WTC11 (cell line): ENCODE measurements around the gene U2AF1L4. TPM values are rescaled to one million over a fixed set of nuclear protein-coding genes. Genes with fewer than 3 reads are reported as not detected.
A peak's percentile ranks its signal among the peaks of the same experiment; 100 is the strongest.

Source experiments
- ATAC-seq: fragments of 200-7000 bp; cut with Tn5 transposase; 2 replicates; pipeline ENCODE4 v1.10.0; 2021; ENCODE audit warnings: mild to moderate bottlenecking, moderate library complexity
- CTCF ChIA-PET: fragments of 300-600 bp; sonication (Branson Sonifier 250); formaldehyde crosslinking; loops from one replicate; lab custom pipeline; 2021; ENCODE audit warnings: antibody characterized with exemption; lab: Charles Lee
- POLR2A ChIA-PET: fragments of 350-600 bp; sonication (Branson Sonifier 250); formaldehyde crosslinking; loops from one replicate; lab custom pipeline; 2021; ENCODE audit warnings: antibody characterized with exemption; lab: Charles Lee
- DNase-seq: peaks from one replicate; pipeline ENCODE4 v3.0.0; 2021; ENCODE audit warnings: low spot score
- H3K27ac Mint-ChIP-seq: 2 replicates; pipeline ENCODE4 v1.8.0; 2021; ENCODE audit warnings: mixed read lengths
- H3K27me3 Mint-ChIP-seq: 2 replicates; pipeline ENCODE4 v1.8.0; 2021; ENCODE audit warnings: low read depth, mild to moderate bottlenecking, moderate library complexity, mixed read lengths
- H3K36me3 Mint-ChIP-seq: 2 replicates; pipeline ENCODE4 v1.8.0; 2021; ENCODE audit warnings: mixed read lengths
- H3K4me1 Mint-ChIP-seq: 2 replicates; pipeline ENCODE4 v1.8.0; 2022; ENCODE audit warnings: mixed read lengths
- H3K4me3 Mint-ChIP-seq: 2 replicates; pipeline ENCODE4 v1.8.0; 2021; ENCODE audit warnings: mild to moderate bottlenecking, moderate library complexity, mixed read lengths
- H3K9me3 Mint-ChIP-seq: 2 replicates; pipeline ENCODE4 v1.8.0; 2021; ENCODE audit warnings: mixed read lengths
- E2F1 ChIP-seq: sonication (generic); formaldehyde crosslinking; IDR thresholded peaks from 2 replicates; pipeline ENCODE4 v1.8.0; 2022; ENCODE audit warnings: mild to moderate bottlenecking, missing genetic modification reagents
- ELF4 ChIP-seq: sonication (generic); formaldehyde crosslinking; IDR thresholded peaks from 2 replicates; pipeline ENCODE4 v1.8.1; 2022; ENCODE audit warnings: low read depth, mild to moderate bottlenecking, moderate library complexity, missing genetic modification reagents
- ERG ChIP-seq: fragments of 250-450 bp; sonication (Bioruptor Pico); IDR thresholded peaks from 2 replicates; pipeline ENCODE4 v1.8.0; 2021; ENCODE audit warnings: mild to moderate bottlenecking
- ESRRA ChIP-seq: sonication (generic); formaldehyde crosslinking; IDR thresholded peaks from 2 replicates; pipeline ENCODE4 v1.8.1; 2022; ENCODE audit warnings: mild to moderate bottlenecking, missing genetic modification reagents, borderline replicate concordance
- FOXJ3 ChIP-seq: sonication (generic); formaldehyde crosslinking; IDR thresholded peaks from 2 replicates; pipeline ENCODE4 v1.9.0; 2021; ENCODE audit warnings: missing genetic modification reagents, mild to moderate bottlenecking, borderline replicate concordance
- GTF2I ChIP-seq: fragments of 250-450 bp; sonication (Bioruptor Pico); conservative IDR thresholded peaks from 2 replicates; pipeline ENCODE4 v1.4.0; 2021; ENCODE audit warnings: mild to moderate bottlenecking
- HMGA2 ChIP-seq: fragments of 250-450 bp; sonication (Bioruptor Pico); IDR thresholded peaks from 2 replicates; pipeline ENCODE4 v1.4.0; 2021; ENCODE audit warnings: mild to moderate bottlenecking, moderate library complexity
- IRF2 ChIP-seq: sonication (generic); formaldehyde crosslinking; IDR thresholded peaks from 2 replicates; pipeline ENCODE4 v1.8.0; 2022; ENCODE audit warnings: low read depth, missing genetic modification reagents, borderline replicate concordance
- MXD4 ChIP-seq: fragments of 250-450 bp; sonication (Bioruptor Pico); IDR thresholded peaks from 2 replicates; pipeline ENCODE4 v1.8.0; 2021; ENCODE audit warnings: mild to moderate bottlenecking, moderate library complexity, borderline replicate concordance
- NFATC4 ChIP-seq: fragments of 250-450 bp; sonication (Bioruptor Pico); IDR thresholded peaks from 2 replicates; pipeline ENCODE4 v1.9.0; 2021; ENCODE audit warnings: mild to moderate bottlenecking
- NFYB ChIP-seq: sonication (generic); formaldehyde crosslinking; conservative IDR thresholded peaks from 2 replicates; pipeline ENCODE4 v1.8.0; 2022; ENCODE audit warnings: low read depth, missing genetic modification reagents
- NR2C2 ChIP-seq: sonication (generic); formaldehyde crosslinking; IDR thresholded peaks from 2 replicates; pipeline ENCODE4 v1.8.0; 2022; ENCODE audit warnings: mild to moderate bottlenecking, missing genetic modification reagents
- OVOL2 ChIP-seq: fragments of 250-450 bp; sonication (Bioruptor Pico); IDR thresholded peaks from 2 replicates; pipeline ENCODE4 v1.9.0; 2021; ENCODE audit warnings: mild to moderate bottlenecking, borderline replicate concordance
- RORB ChIP-seq: fragments of 250-450 bp; sonication (Bioruptor Pico); IDR thresholded peaks from 2 replicates; pipeline ENCODE4 v1.9.0; 2021; ENCODE audit warnings: mild to moderate bottlenecking
- SOX15 ChIP-seq: fragments of 250-450 bp; sonication (Bioruptor Pico); IDR thresholded peaks from 2 replicates; pipeline ENCODE4 v1.9.0; 2021; ENCODE audit warnings: mild to moderate bottlenecking
- STAT6 ChIP-seq: sonication (generic); formaldehyde crosslinking; conservative IDR thresholded peaks from 2 replicates; pipeline ENCODE4 v1.8.1; 2023; ENCODE audit warnings: mild to moderate bottlenecking, low read depth, missing genetic modification reagents, moderate library complexity
- TCF7 ChIP-seq: sonication (generic); formaldehyde crosslinking; IDR thresholded peaks from 2 replicates; pipeline ENCODE4 v1.8.0; 2022; ENCODE audit warnings: mild to moderate bottlenecking, low read depth, missing genetic modification reagents, moderate library complexity
- TEAD4 ChIP-seq: sonication (generic); formaldehyde crosslinking; IDR thresholded peaks from 2 replicates; pipeline ENCODE4 v1.8.0; 2022; ENCODE audit warnings: mild to moderate bottlenecking, missing genetic modification reagents
- ZNF121 ChIP-seq: sonication (generic); formaldehyde crosslinking; IDR thresholded peaks from 2 replicates; pipeline ENCODE4 v1.8.0; 2023; ENCODE audit warnings: missing genetic modification reagents
- ZNF219 ChIP-seq: sonication (generic); formaldehyde crosslinking; IDR thresholded peaks from 2 replicates; pipeline ENCODE4 v1.8.0; 2023; ENCODE audit warnings: missing genetic modification reagents, mild to moderate bottlenecking, borderline replicate concordance
- ZNF416 ChIP-seq: fragments of 250-450 bp; sonication (Bioruptor Pico); IDR thresholded peaks from 2 replicates; pipeline ENCODE4 v1.9.0; 2021; ENCODE audit warnings: mild to moderate bottlenecking, inconsistent platforms
- ZNF423 ChIP-seq: fragments of 250-450 bp; sonication (Bioruptor Pico); IDR thresholded peaks from 2 replicates; pipeline ENCODE4 v2.1.2; 2022; ENCODE audit warnings: mild to moderate bottlenecking, moderate library complexity
- ZNF512 ChIP-seq: sonication (generic); formaldehyde crosslinking; IDR thresholded peaks from 2 replicates; pipeline ENCODE4 v1.8.1; 2022; ENCODE audit warnings: missing genetic modification reagents, borderline replicate concordance
- total RNA-seq: library from RNA; stranded (reverse); gene quantifications from 3 replicates; pipeline ENCODE4 v1.2.3, GENCODE V29; 2021
- TF ChIP-seq, protein P1 (sequence below): sonication (generic); formaldehyde crosslinking; IDR thresholded peaks from 2 replicates; pipeline ENCODE4 v1.8.0; 2022; ENCODE audit warnings: missing genetic modification reagents

Gene U2AF1L4
- total RNA-seq, 1 experiment from 2014 or later = 20.9 TPM

DNA sequence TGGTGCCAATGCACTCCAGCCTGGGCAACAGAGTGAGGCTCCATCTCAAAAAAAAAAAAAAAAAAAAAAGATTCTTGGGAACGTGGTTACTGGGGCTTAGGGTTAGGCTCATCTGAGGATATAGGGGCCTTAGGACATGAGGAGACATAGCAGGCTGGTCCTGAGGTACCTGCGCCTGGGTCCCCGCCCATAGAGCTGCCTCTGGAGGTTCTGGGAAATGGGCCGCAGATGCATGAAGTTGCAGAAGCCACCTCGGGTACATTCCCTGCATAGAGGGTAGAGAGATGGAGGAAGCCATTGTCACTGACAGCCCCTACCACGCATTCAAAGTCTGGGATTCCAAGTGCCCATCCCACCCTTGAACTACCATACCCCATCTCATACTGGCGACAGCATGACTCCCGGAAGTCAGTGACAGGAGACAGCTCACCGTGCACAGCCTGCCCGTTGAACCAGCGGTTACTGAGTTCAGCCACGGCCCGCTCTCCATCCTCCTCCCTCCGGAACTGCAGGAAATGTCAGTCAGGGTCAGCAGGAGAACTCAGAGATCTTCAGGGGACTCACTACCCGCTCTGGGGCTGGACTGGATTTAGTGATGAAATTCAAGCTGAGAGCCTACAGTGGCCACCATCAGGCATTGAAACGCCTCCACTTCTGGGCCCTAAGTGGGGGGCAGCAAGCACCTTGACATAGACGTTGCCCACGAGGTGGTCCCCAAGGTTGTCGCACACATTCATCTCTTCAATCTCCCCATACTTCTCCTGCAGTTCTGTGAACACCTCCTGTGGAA, 1.4 kb downstream of the U2AF1L4 start:
- peak overlapping the region; percentile 98 for H3K4me3 Mint-ChIP-seq
- peaks cover 24% of the 10 kb centered on the region for H3K4me1 Mint-ChIP-seq
- DNase-seq = no peak
- no peaks in the 10 kb centered on the region for H3K9me3 Mint-ChIP-seq
- TF ChIP-seq SOX15 (CRISPR knock-in tag) (no peak), FOXJ3 (CRISPR knock-in tag) (no peak), STAT6 (no peak), NFYB (no peak), ERG (CRISPR knock-in tag) (no peak), ZNF416 (CRISPR knock-in tag) (no peak), NFATC4 (CRISPR knock-in tag) (no peak), E2F1 (CRISPR knock-in tag) (no peak), ESRRA (CRISPR knock-in tag) (no peak), TCF7 (CRISPR knock-in tag) (no peak), HMGA2 (no peak)
- peaks cover 7% of the 10 kb centered on the region; the same call in 1 of the 2 replicates for H3K36me3 Mint-ChIP-seq
- peak overlapping the region; percentile 99 for H3K27ac Mint-ChIP-seq
- CTCF ChIA-PET = interaction anchor here (0.6 to 2.0 kb wide), 12 partner anchors 13 to 265 kb away, joined by 3 to 41 read pairs (median 5); partner anchors contain the start of genes HSPB6, PROSER3 and SYNE4
- no peak for ATAC-seq
- POLR2A ChIA-PET = interaction anchor here (0.7 to 1.5 kb wide), 3 partner anchors 24 to 685 kb away, joined by 3 to 5 read pairs (median 4); no protein-coding TSS in a partner anchor
- H3K27me3 Mint-ChIP-seq = no peaks in the 10 kb centered on the region

DNA sequence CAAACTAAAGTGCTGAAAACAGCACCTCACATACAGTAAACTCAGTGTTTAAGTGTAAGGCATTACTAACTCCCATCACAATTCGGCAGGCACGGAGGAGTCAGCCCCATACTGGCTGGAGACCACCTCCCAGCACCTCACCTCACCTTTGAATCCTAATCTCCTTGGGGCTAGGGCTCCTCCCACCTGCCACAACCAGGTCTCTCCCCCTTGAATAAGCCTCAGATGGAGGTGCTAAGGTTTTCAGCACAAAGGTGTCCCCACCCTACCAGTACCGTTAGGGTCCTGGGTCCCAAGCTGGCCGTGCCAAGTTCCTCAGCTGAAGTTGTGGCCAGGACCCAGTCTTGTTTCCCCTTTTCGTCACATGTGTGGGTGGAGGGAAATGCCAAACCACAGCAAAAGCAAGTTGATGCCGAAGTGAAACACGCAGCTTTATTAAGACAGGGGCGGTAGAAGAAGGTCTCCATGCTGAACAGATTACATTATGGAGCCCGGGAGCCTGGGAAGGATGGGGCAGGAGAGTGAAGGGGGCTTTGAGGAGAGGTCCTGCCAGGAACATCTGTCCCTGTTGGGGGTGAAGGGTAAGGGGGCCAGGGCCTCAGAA, 3.0 kb downstream of the U2AF1L4 start, which contains the start of gene IGFLR1:
Gene IGFLR1, minus strand, starts transcription at position 332 of the 604 bp plus-strand sequence. CDS start 1,272 bp downstream, outside the sequence.
- Mint-ChIP-seq H3K4me1 (peaks cover 20% of the 10 kb centered on the region), H3K27ac (peak within 1 kb of the TSS; percentile 84), H3K36me3 (peaks cover 16% of the 10 kb centered on the region), H3K9me3 (no peaks in the 10 kb centered on the region), H3K4me3 (peak within 1 kb of the TSS; percentile 54), H3K27me3 (no peaks in the 10 kb centered on the region)
- CTCF ChIA-PET = no interaction called here
- POLR2A ChIA-PET = interaction anchor here (0.9 kb wide), 1 partner anchor 42 kb away, joined by 3 read pairs; no protein-coding TSS in a partner anchor
- DNase-seq (no peak), ATAC-seq (no peak)
- TF ChIP-seq OVOL2 (CRISPR knock-in tag) (no peak), RORB (CRISPR knock-in tag) (no peak), HMGA2 (no peak), ZNF219 (CRISPR knock-in tag) (no peak), ELF4 (CRISPR knock-in tag) (no peak), ZNF121 (no peak), TEAD4 (no peak), IRF2 (CRISPR knock-in tag) (no peak), ZNF512 (CRISPR knock-in tag) (no peak), MXD4 (CRISPR knock-in tag) (no peak), NR2C2 (CRISPR knock-in tag) (no peak), FOXJ3 (CRISPR knock-in tag) (no peak), ZNF423 (no peak), GTF2I (CRISPR knock-in tag) (no peak)
- TF ChIP-seq, protein P1, sequence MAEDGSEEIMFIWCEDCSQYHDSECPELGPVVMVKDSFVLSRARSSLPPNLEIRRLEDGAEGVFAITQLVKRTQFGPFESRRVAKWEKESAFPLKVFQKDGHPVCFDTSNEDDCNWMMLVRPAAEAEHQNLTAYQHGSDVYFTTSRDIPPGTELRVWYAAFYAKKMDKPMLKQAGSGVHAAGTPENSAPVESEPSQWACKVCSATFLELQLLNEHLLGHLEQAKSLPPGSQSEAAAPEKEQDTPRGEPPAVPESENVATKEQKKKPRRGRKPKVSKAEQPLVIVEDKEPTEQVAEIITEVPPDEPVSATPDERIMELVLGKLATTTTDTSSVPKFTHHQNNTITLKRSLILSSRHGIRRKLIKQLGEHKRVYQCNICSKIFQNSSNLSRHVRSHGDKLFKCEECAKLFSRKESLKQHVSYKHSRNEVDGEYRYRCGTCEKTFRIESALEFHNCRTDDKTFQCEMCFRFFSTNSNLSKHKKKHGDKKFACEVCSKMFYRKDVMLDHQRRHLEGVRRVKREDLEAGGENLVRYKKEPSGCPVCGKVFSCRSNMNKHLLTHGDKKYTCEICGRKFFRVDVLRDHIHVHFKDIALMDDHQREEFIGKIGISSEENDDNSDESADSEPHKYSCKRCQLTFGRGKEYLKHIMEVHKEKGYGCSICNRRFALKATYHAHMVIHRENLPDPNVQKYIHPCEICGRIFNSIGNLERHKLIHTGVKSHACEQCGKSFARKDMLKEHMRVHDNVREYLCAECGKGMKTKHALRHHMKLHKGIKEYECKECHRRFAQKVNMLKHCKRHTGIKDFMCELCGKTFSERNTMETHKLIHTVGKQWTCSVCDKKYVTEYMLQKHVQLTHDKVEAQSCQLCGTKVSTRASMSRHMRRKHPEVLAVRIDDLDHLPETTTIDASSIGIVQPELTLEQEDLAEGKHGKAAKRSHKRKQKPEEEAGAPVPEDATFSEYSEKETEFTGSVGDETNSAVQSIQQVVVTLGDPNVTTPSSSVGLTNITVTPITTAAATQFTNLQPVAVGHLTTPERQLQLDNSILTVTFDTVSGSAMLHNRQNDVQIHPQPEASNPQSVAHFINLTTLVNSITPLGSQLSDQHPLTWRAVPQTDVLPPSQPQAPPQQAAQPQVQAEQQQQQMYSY (CRISPR knock-in tag) = no peak
